C4-2B (cell line): ENCODE results near the gene SND1.

Experiments used
- H3K27ac ChIP-seq: fragments of 450-650 bp; 2 replicates; pipeline ENCODE4 v1.5.1; 2017
- CTCF ChIP-seq: fragments of 450-650 bp; conservative IDR thresholded peaks from 2 replicates; pipeline ENCODE4 v1.5.1; 2017; ENCODE audit warnings: mild to moderate bottlenecking
- ZFX ChIP-seq: fragments of 450-650 bp; IDR thresholded peaks from 2 replicates; pipeline ENCODE4 v1.6.1; 2017

SND1 gene

GRCh38 chr7:128029405-128029995, 377.5 kb downstream of the SND1 start:
- H3K27ac ChIP-seq: no peak overlapping the region
- TF ChIP-seq CTCF (no peak), ZFX (no peak)

GRCh38 chr7:128030263-128030653, 378.3 kb downstream of the SND1 start:
- H3K27ac ChIP-seq: no peak overlapping the region
- TF ChIP-seq ZFX: no peak
- TF ChIP-seq CTCF: no peak

- H3K27ac ChIP-seq: no peak within 1 kb of the TSS
- no peak for TF ChIP-seq CTCF
- TF ChIP-seq ZFX: no peak
Measured at GRCh38 chr7:128030654-128031611, 378.9 kb downstream of the SND1 start, which contains the start of gene LRRC4. LRRC4 (minus strand) TSS chr7:128031437; CDS start chr7:128030640, 797 bp downstream.

- TF ChIP-seq ZFX: no peak
- no peak for TF ChIP-seq CTCF
- H3K27ac ChIP-seq: no peak overlapping the region
Measured at GRCh38 chr7:128031901-128032604, 380.1 kb downstream of the SND1 start.

- no peak overlapping the region for H3K27ac ChIP-seq
- TF ChIP-seq ZFX (no peak), CTCF (no peak)
Measured at GRCh38 chr7:128032605-128033235, 380.7 kb downstream of the SND1 start.

GRCh38 chr7:128033246-128033645, 381.3 kb downstream of the SND1 start:
- TF ChIP-seq ZFX (no peak), CTCF (no peak)
- H3K27ac ChIP-seq: no peak overlapping the region
